DOHH2 (cell line): Measurements from ENCODE around the gene CCDC116.

Experiments used
- CTCF ChIP-seq: fragments of 200-600 bp; sonication (generic); IDR thresholded peaks from one replicate; pipeline ENCODE4 v1.5.1; 2014; ENCODE audit warnings: antibody characterized with exemption, mild to moderate bottlenecking, low read depth, low read length; ENCODE audit not compliant: poor library complexity, severe bottlenecking
- EZH2phosphoT487 ChIP-seq: fragments of 200-600 bp; sonication (generic); IDR thresholded peaks from 2 replicates; pipeline ENCODE4 v1.6.1; 2017; ENCODE audit warnings: borderline replicate concordance, mild to moderate bottlenecking, antibody characterized with exemption, low read length, moderate library complexity, mixed read lengths

DNA sequence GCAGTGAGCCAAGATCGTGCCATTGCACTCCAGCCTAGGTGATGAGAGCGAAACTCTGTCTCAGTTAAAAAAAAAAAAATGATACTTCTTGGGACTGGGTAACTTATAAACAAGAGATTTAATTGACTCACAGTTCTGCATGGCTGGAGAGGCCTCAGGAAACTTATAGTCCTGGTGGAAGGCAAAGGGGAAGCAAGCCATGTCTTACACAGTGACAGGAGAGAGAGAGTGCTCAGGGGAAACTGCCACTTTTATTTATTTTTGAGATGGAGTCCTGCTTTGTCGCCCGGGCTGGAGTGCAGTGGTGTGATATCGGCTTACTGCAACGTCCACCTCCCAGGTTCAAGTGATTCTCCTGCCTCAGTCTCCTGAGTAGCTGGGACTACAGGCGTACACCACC is 17.7 kb downstream of the CCDC116 start:
- no peak for TF ChIP-seq CTCF
- TF ChIP-seq EZH2phosphoT487, result no peak
